Hepatocyte (in vitro differentiated cells): ENCODE data around the gene ASPDH.

Source experiments
- EZH2 ChIP-seq: fragments of 200-600 bp; sonication (generic); IDR thresholded peaks from 2 replicates; pipeline ENCODE4 v1.6.1; 2016; ENCODE audit warnings: antibody characterized with exemption, mild to moderate bottlenecking, borderline replicate concordance
- TF ChIP-seq, protein P1 (sequence below): fragments of 200-600 bp; sonication (generic); IDR thresholded peaks from 2 replicates; pipeline ENCODE4 v1.5.1; 2016; ENCODE audit warnings: antibody characterized with exemption, mild to moderate bottlenecking; ENCODE audit not compliant: poor library complexity

DNA sequence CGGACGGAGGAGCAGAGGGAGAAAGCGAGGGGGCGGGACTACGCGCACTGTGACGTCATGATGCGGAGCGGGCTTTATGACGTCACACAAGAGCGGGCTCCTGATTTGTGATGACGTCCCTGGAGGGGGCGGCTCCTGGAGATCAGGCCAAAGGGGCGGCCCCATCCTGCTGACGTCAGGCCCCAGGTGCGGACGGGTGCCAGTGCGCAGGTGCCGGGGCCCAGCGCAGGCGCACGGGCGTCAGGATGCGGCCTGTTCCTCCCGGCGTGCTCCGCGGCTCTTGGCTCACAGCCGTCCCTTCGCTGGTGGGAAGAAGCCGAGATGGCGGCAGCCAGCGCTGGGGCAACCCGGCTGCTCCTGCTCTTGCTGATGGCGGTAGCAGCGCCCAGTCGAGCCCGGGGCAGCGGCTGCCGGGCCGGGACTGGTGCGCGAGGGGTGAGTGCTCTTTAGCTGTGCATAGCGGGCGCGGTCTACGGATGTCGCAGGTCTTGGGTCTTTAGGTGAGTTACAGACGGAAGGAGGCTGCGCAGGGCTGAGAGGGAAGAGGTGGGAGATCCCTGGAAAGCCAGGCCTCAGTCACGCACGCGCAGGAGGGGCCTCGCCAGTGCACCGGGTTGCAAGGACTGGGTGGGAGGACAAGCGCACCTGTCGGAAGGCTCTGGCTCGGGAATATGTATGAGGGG, 37.3 kb downstream of the ASPDH start, which contains the start of the genes EMC10 and GARIN5A:
- TF ChIP-seq, protein P1, sequence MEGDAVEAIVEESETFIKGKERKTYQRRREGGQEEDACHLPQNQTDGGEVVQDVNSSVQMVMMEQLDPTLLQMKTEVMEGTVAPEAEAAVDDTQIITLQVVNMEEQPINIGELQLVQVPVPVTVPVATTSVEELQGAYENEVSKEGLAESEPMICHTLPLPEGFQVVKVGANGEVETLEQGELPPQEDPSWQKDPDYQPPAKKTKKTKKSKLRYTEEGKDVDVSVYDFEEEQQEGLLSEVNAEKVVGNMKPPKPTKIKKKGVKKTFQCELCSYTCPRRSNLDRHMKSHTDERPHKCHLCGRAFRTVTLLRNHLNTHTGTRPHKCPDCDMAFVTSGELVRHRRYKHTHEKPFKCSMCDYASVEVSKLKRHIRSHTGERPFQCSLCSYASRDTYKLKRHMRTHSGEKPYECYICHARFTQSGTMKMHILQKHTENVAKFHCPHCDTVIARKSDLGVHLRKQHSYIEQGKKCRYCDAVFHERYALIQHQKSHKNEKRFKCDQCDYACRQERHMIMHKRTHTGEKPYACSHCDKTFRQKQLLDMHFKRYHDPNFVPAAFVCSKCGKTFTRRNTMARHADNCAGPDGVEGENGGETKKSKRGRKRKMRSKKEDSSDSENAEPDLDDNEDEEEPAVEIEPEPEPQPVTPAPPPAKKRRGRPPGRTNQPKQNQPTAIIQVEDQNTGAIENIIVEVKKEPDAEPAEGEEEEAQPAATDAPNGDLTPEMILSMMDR: no peak
- TF ChIP-seq EZH2: no peak
